Hindlimb muscle (tissue), 1 donor: Measurements from ENCODE around the gene FOXRED1. TPM values are rescaled to one million over a fixed set of nuclear protein-coding genes. Genes with fewer than 3 reads are reported as not detected.

ENCODE experiments used
- DNase-seq: peaks from one replicate; pipeline ENCODE4 v3.0.0-alpha.2; 2013
- polyA plus RNA-seq: library from polyadenylated mRNA; unstranded; fragments of 120-200 nt; gene quantifications from one replicate; pipeline ENCODE4 v1.2.1, GENCODE V29; 2013; ENCODE audit not compliant: insufficient read length

Gene FOXRED1
- polyA plus RNA-seq, 1 donor, result 27.1 TPM

GRCh38 chr11:126312961-126313360 lies 44.0 kb downstream of the FOXRED1 start:
- no peak for DNase-seq

DNA sequence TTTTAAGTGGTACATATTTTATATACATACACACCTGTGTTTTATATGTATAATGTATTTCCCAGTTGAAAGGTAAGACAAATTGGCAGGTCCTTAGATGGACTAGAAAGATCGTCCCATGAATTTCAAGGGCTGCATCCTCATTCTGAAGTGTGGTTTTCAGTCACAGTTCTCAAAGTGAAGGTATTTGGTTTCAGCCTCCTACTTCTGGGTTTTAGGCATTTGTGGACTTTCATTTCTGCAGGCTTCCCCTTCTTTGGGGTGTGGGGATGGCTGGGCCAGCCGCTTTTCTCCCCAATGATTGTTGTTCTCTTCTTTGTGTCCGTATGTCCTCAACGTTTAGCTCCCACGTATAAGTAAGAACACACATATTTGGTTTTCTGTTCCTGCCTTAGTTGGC lies 44.9 kb downstream of the FOXRED1 start:
- no peak for DNase-seq

DNA sequence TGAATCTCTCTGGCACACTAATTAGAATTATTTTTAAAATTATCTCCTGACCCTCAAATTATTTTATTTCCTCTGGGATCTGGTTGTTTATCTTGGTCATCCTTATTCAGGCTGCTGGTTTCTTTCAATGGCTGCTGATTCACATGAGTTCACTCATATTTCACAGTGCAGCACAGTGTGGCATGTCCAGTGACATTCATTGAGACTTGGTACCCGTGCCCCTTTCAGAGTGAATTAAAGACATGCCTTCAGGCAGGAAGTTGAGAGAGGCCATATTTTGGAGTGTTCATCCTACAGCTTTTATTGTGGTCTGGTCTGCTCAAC lies 48.4 kb downstream of the FOXRED1 start:
- no peak for DNase-seq

GRCh38 chr11:126317756-126318573 lies 49.0 kb downstream of the FOXRED1 start:
- DNase-seq, result peak; percentile 85

DNA sequence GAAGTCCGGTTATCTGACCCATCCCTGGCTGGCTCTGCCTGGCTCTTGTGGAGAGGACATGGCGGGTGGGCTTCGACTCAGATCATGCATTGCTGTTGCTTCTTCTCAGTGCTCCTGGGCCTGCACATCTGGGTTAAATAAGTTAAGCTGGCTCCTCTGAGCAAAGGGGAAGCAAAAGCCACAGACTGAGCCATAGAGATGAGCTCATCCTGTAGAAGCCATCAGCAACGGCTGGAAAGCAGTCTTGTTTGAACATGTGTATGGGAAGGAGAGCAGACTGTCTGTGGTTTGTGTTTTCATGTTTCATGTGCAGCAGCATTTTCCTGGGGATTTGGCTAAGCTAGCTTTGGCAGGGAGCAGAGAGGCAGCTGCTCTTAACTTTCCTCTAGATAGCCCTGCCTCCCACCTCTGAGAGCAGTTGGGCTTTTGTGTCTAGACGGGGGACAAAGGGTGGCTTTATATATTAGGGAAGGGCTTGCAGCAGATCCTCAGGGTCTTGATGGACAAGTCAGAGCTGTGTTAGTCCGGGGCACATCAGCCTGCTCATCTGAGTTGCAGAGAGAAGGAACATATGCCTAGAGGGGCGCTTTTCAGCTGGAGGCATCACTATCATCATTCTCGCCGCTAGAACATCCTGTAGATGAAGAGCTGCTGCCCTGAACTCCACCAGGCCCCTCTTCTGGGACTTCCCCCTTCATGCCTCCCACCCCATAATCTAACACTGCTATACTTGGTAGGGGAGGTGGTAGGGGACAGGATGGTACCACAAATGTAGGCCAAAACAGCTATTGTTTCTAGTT lies 49.8 kb downstream of the FOXRED1 start:
- peak; percentile 92 for DNase-seq

DNA sequence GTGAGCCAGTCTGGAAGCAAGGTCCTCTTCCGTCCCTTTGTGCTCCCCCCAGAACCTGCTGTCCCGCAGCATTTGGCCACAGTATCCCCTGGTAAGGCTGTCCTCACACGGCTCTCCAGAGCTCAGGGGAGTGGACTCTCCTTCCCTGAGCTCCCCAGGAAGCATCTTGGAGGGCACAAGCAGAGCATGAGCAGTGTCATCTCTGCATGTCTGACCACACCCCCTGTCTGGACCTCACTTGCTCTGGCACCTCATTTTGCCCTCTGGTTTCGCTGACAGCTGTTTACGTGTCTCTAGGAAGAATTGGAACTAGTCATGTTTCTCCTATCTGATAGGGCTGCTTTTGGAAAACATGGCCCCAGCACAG lies 50.4 kb downstream of the FOXRED1 start:
- DNase-seq, result no peak

GRCh38 chr11:126322996-126323395 lies 54.0 kb downstream of the FOXRED1 start:
- no peak for DNase-seq

DNA sequence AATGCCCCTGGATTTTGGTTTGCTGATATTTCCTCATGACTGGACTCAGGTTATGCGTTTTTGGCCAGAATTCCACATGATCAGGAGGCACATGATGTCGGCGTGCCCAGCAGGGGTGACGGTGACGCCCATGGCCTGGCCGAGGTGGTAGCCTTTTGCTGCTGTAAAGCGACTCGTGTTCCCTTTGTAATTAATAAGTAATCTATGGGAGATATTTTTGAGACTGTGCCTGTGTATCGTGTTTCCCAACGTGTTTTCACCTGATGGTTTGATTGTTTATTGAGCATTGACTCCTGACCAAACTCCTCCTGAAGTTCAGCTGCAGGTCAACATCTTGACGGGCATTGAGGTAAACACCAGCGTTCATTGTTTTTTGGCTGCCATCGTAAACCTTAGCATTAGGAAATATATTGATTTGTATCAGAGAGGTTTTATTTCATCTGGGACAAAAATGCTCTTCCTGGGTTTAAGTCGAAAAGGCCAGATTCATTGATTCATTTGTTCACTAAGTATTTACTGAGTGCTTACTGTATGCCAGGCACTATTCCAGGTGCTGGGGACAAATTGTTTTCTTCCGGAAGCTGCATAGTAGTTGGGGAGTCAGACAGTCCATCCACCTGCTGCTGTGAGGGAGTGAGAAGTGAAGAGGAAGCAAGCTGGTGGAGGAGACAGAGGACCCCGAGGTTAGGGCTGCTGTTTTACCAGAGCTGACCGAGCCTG lies 58.5 kb downstream of the FOXRED1 start:
- no peak for DNase-seq

Other genes starting within 250 kb of the FOXRED1 start
- 19.4 TPM for gene CDON, start 206.3 kb upstream of the FOXRED1 start, polyA plus RNA-seq
- gene RPUSD4, start 57.5 kb upstream of the FOXRED1 start, polyA plus RNA-seq, result 50.6 TPM
- 17.5 TPM for gene FAM118B, start 57.4 kb upstream of the FOXRED1 start, polyA plus RNA-seq
- 58.4 TPM for gene SRPRA, start 259 bp upstream of the FOXRED1 start, polyA plus RNA-seq
- gene TIRAP, start 13.9 kb downstream of the FOXRED1 start, polyA plus RNA-seq, result 10.6 TPM
- gene DCPS, start 34.9 kb downstream of the FOXRED1 start, polyA plus RNA-seq, result 21.6 TPM
- gene ST3GAL4, start 86.5 kb downstream of the FOXRED1 start, polyA plus RNA-seq, result 30.7 TPM